Epithelial cell of esophagus (primary cell): ENCODE data around the gene CCR4.

Experiments
- DNase-seq: peaks from one replicate; pipeline ENCODE4 v3.0.0; 2010; ENCODE audit warnings: low read depth
- H3K4me3 ChIP-seq: 2 replicates; pipeline ENCODE4 v1.5.1; 2011; ENCODE audit warnings: mild to moderate bottlenecking, low read length, control low read depth
- CTCF ChIP-seq: IDR thresholded peaks from 2 replicates; pipeline ENCODE4 v1.5.1; 2011; ENCODE audit warnings: low read depth, mild to moderate bottlenecking, low read length, control low read depth, inconsistent platforms; ENCODE audit not compliant: insufficient read depth; ENCODE audit errors: missing control alignments

Gene CCR4

GRCh38 chr3:32990116-32990515 is 38.7 kb downstream of the CCR4 start:
- H3K4me3 ChIP-seq: no peak overlapping the region
- no peak for TF ChIP-seq CTCF
- peak; percentile 86 for DNase-seq

GRCh38 chr3:32991781-32992180 is 40.3 kb downstream of the CCR4 start:
- peak; percentile 82 for DNase-seq
- no peak overlapping the region for H3K4me3 ChIP-seq
- TF ChIP-seq CTCF: no peak

- no peak for TF ChIP-seq CTCF
- DNase-seq: no peak
- no peak overlapping the region for H3K4me3 ChIP-seq
Observed at GRCh38 chr3:32992310-32992686, 40.9 kb downstream of the CCR4 start.

DNA sequence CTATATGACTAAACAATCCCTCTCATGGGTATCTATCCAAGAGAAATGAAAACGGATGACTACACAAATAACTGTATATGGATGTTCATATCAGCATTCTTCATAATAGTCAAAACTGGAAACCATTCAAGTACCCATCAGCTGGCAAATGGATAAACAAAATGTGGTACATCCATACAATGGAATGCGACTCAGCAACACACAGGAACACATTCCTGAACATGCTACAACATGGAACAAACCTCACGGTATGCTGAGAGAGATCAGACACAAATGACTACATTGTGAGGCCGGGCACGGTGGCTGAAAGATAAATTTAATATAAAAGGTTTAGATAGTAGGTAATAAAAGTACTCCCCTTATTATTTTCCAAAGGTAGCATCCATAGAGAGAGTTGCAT is 42.6 kb downstream of the CCR4 start:
- H3K4me3 ChIP-seq: no peak overlapping the region
- peak; percentile 94 for DNase-seq
- TF ChIP-seq CTCF: no peak

DNA sequence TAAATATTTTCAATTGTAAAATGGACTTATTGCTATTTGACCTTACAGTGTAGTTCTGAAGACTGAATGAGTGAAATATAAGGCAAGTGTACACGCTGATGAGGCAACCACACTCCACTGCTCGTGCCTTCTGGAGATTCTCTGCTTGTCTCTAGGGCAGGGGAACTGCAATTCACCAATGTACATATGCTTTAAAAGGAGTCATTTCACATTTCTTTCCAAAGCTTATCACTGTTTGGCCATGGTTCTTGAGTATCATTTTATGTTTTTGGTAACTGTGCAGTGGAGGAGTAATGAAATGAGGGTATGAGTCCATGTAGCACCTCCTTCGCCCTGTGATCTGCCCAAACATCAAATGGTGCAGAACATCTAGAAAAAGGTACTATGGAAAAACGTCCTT is 43.7 kb downstream of the CCR4 start:
- no peak overlapping the region for H3K4me3 ChIP-seq
- no peak for DNase-seq
- no peak for TF ChIP-seq CTCF

- H3K4me3 ChIP-seq: no peak overlapping the region
- TF ChIP-seq CTCF: no peak
- no peak for DNase-seq
Observed at GRCh38 chr3:32996048-32996754, 44.8 kb downstream of the CCR4 start.

DNA sequence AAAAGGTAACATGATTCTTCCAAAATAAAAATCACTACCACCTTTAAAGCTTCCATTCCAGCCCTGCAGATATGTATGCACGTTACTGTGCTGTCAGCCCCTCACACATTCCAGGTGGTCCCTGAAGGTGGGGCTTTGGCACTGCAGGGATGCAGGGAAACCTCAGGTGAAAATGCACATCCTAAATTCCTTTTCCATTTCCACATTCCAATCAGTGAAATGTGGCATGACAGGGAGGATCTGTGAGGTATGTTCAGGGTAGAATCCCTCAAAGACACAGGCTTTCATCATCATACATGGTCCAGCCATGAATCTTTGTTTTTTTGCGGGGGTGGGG is 45.3 kb downstream of the CCR4 start:
- no peak overlapping the region for H3K4me3 ChIP-seq
- DNase-seq: no peak

More for the DNA sequence above, 45.3 kb downstream of the CCR4 start:
- no peak for TF ChIP-seq CTCF
